GM19023 (cell line): ENCODE measurements around the gene PIAS4.
"Not testable (repeated sequence)": the region's sequence is repeated elsewhere in the genome, so short reads cannot be mapped to it uniquely, and the experiment has no call there.

Source experiments
- ATAC-seq: cut with Tn5 transposase; IDR thresholded peaks from one replicate; pipeline ENCODE4 v1.9.1; 2021; ENCODE audit warnings: mild to moderate bottlenecking, moderate library complexity; ENCODE audit not compliant: unreplicated experiment

Gene PIAS4

GRCh38 chr19:3987619-3988371 is 19.7 kb upstream of the PIAS4 start:
- ATAC-seq, result no peak

- no peak for ATAC-seq
Measured at GRCh38 chr19:3990815-3991117, 16.8 kb upstream of the PIAS4 start.

- no peak for ATAC-seq
Measured at GRCh38 chr19:3995607-3996006, 11.9 kb upstream of the PIAS4 start.

- ATAC-seq, result not testable (repeated sequence)
Measured at GRCh38 chr19:3998667-3999412, 8.7 kb upstream of the PIAS4 start.

- ATAC-seq, result not testable (repeated sequence)
Measured at GRCh38 chr19:4000798-4001197, 6.7 kb upstream of the PIAS4 start.

- not testable (repeated sequence) for ATAC-seq
Measured at GRCh38 chr19:4005436-4005835, 2.1 kb upstream of the PIAS4 start.

- ATAC-seq, result peak; percentile 9
Measured at GRCh38 chr19:4007836-4008539, 452 bp downstream of the PIAS4 start.

GRCh38 chr19:4009990-4010807 is 2.7 kb downstream of the PIAS4 start:
- ATAC-seq, result no peak

- ATAC-seq, result no peak
Measured at GRCh38 chr19:4010808-4011110, 3.2 kb downstream of the PIAS4 start.

- not testable (repeated sequence) for ATAC-seq
Measured at GRCh38 chr19:4011430-4011829, 3.9 kb downstream of the PIAS4 start.

- no peak for ATAC-seq
Measured at GRCh38 chr19:4012092-4012974, 4.8 kb downstream of the PIAS4 start.

- no peak for ATAC-seq
Measured at GRCh38 chr19:4012975-4013634, 5.6 kb downstream of the PIAS4 start.

GRCh38 chr19:4013886-4014540 is 6.5 kb downstream of the PIAS4 start:
- ATAC-seq, result no peak

GRCh38 chr19:4014541-4015491 is 7.3 kb downstream of the PIAS4 start:
- no peak for ATAC-seq

- ATAC-seq, result no peak
Measured at GRCh38 chr19:4015705-4016402, 8.3 kb downstream of the PIAS4 start.

- no peak for ATAC-seq
Measured at GRCh38 chr19:4016486-4016885, 8.9 kb downstream of the PIAS4 start.

GRCh38 chr19:4016903-4017638 is 9.5 kb downstream of the PIAS4 start:
- ATAC-seq, result no peak
